Measurements from ENCODE around the gene PUSL1.

The PUSL1 gene

GRCh38 chr1:1337793-1338147, 29.4 kb downstream of the PUSL1 start:
- no peak overlapping the region for H3K4me3 ChIP-seq (ENCODE audit: low read length)
- H3K27ac ChIP-seq (ENCODE audit: low read depth, low read length) = no peak overlapping the region
- no peaks in the 10 kb centered on the region for H3K79me2 ChIP-seq (ENCODE audit: control insufficient read depth, low read length)
- H3K27me3 ChIP-seq (ENCODE audit: control insufficient read depth, low read length) = no peaks in the 10 kb centered on the region
- no peaks in the 10 kb centered on the region for H3K4me1 ChIP-seq (ENCODE audit: control insufficient read depth, low read length)
- H3F3A ChIP-seq (ENCODE audit: control insufficient read depth, insufficient read depth) = no peaks in the 10 kb centered on the region
- H4K20me1 ChIP-seq (ENCODE audit: control insufficient read depth, insufficient read depth, low read depth, low read length) = peaks cover 5% of the 10 kb centered on the region; the same call in 1 of the 2 replicates
- TF ChIP-seq CTCF (IDR thresholded peaks at IDR 0.05; ENCODE audit: low read depth, low read length, poor library complexity, severe bottlenecking) = no peak
- no peak for TF ChIP-seq EZH2phosphoT487 (IDR thresholded peaks at IDR 0.05; ENCODE audit: borderline replicate concordance, low read length)
- no peaks in the 10 kb centered on the region for H3K9me2 ChIP-seq (replicated peaks; ENCODE audit: control insufficient read depth, low read length)
- peaks cover 29% of the 10 kb centered on the region for H3K36me3 ChIP-seq (ENCODE audit: control insufficient read depth, low read length)
- H3K9me3 ChIP-seq (ENCODE audit: control insufficient read depth, insufficient read depth, low read length) = peaks cover 5% of the 10 kb centered on the region; the same call in 1 of the 2 replicates
- no peak overlapping the region for H3K4me2 ChIP-seq (ENCODE audit: low read length)

GRCh38 chr1:1338278-1338677, 29.9 kb downstream of the PUSL1 start:
- H3K4me3 ChIP-seq (ENCODE audit: low read length) = no peak overlapping the region
- no peak for TF ChIP-seq EZH2phosphoT487 (IDR thresholded peaks at IDR 0.05; ENCODE audit: borderline replicate concordance, low read length)
- H3K79me2 ChIP-seq (ENCODE audit: control insufficient read depth, low read length) = peaks cover 1% of the 10 kb centered on the region
- no peaks in the 10 kb centered on the region for H3K4me1 ChIP-seq (ENCODE audit: control insufficient read depth, low read length)
- peaks cover 29% of the 10 kb centered on the region for H3K36me3 ChIP-seq (ENCODE audit: control insufficient read depth, low read length)
- H3K27ac ChIP-seq (ENCODE audit: low read depth, low read length) = no peak overlapping the region
- H3F3A ChIP-seq (ENCODE audit: control insufficient read depth, insufficient read depth) = no peaks in the 10 kb centered on the region
- H3K27me3 ChIP-seq (ENCODE audit: control insufficient read depth, low read length) = no peaks in the 10 kb centered on the region
- peaks cover 5% of the 10 kb centered on the region; the same call in 1 of the 2 replicates for H3K9me3 ChIP-seq (ENCODE audit: control insufficient read depth, insufficient read depth, low read length)
- no peaks in the 10 kb centered on the region for H3K9me2 ChIP-seq (replicated peaks; ENCODE audit: control insufficient read depth, low read length)
- no peak overlapping the region for H3K4me2 ChIP-seq (ENCODE audit: low read length)
- H4K20me1 ChIP-seq (ENCODE audit: control insufficient read depth, insufficient read depth, low read depth, low read length) = peaks cover 5% of the 10 kb centered on the region; the same call in 1 of the 2 replicates

DNA sequence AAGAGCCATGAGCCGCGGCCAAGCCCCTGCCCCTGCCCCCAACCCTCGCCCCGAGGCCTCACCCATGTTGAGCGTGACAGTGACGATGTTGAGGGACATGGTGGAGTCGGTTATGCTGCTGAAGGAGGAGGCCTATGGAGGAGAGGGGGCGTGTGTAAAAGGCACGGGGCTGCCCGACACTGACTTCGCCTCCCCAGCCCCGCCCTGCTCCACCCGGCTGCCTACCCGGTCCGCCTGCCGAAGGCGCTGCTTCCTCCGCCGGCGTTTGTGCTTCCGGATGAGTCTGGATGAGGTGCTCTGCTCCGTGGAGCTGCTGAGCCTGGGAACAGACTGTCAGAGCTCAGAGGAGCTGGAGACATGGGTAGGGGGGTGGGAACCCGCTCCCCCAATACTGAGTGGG, 31.8 kb downstream of the PUSL1 start:
- H4K20me1 ChIP-seq (ENCODE audit: control insufficient read depth, insufficient read depth, low read depth, low read length) = peaks cover 5% of the 10 kb centered on the region; the same call in 1 of the 2 replicates
- H3F3A ChIP-seq (ENCODE audit: control insufficient read depth, insufficient read depth) = no peaks in the 10 kb centered on the region
- H3K27me3 ChIP-seq (ENCODE audit: control insufficient read depth, low read length) = no peaks in the 10 kb centered on the region
- H3K4me2 ChIP-seq (ENCODE audit: low read length) = no peak overlapping the region
- peaks cover 19% of the 10 kb centered on the region for H3K79me2 ChIP-seq (ENCODE audit: control insufficient read depth, low read length)
- peaks cover 29% of the 10 kb centered on the region for H3K36me3 ChIP-seq (ENCODE audit: control insufficient read depth, low read length)
- H3K9me2 ChIP-seq (replicated peaks; ENCODE audit: control insufficient read depth, low read length) = no peaks in the 10 kb centered on the region
- TF ChIP-seq CTCF (IDR thresholded peaks at IDR 0.05; ENCODE audit: low read depth, low read length, poor library complexity, severe bottlenecking) = no peak
- TF ChIP-seq EZH2phosphoT487 (IDR thresholded peaks at IDR 0.05; ENCODE audit: borderline replicate concordance, low read length) = no peak
- peaks cover 5% of the 10 kb centered on the region; the same call in 1 of the 2 replicates for H3K9me3 ChIP-seq (ENCODE audit: control insufficient read depth, insufficient read depth, low read length)
- H3K27ac ChIP-seq (ENCODE audit: low read depth, low read length) = no peak overlapping the region
- H3K4me3 ChIP-seq (ENCODE audit: low read length) = no peak overlapping the region
- H3K4me1 ChIP-seq (ENCODE audit: control insufficient read depth, low read length) = no peaks in the 10 kb centered on the region

- no peak overlapping the region for H3K27ac ChIP-seq (ENCODE audit: low read depth, low read length)
- peaks cover 29% of the 10 kb centered on the region for H3K36me3 ChIP-seq (ENCODE audit: control insufficient read depth, low read length)
- no peaks in the 10 kb centered on the region for H3K9me2 ChIP-seq (replicated peaks; ENCODE audit: control insufficient read depth, low read length)
- H4K20me1 ChIP-seq (ENCODE audit: control insufficient read depth, insufficient read depth, low read depth, low read length) = peaks cover 7% of the 10 kb centered on the region; the same call in 1 of the 2 replicates
- no peaks in the 10 kb centered on the region for H3K4me1 ChIP-seq (ENCODE audit: control insufficient read depth, low read length)
- H3K4me3 ChIP-seq (ENCODE audit: low read length) = no peak overlapping the region
- peaks cover 5% of the 10 kb centered on the region; the same call in 1 of the 2 replicates for H3K9me3 ChIP-seq (ENCODE audit: control insufficient read depth, insufficient read depth, low read length)
- H3K27me3 ChIP-seq (ENCODE audit: control insufficient read depth, low read length) = no peaks in the 10 kb centered on the region
- no peak overlapping the region for H3K4me2 ChIP-seq (ENCODE audit: low read length)
- peaks cover 27% of the 10 kb centered on the region for H3K79me2 ChIP-seq (ENCODE audit: control insufficient read depth, low read length)
- no peaks in the 10 kb centered on the region for H3F3A ChIP-seq (ENCODE audit: control insufficient read depth, insufficient read depth)
- TF ChIP-seq CTCF (IDR thresholded peaks at IDR 0.05; ENCODE audit: low read depth, low read length, poor library complexity, severe bottlenecking) (no peak), EZH2phosphoT487 (IDR thresholded peaks at IDR 0.05; ENCODE audit: borderline replicate concordance, low read length) (no peak)
Observed at GRCh38 chr1:1340791-1341548, 32.6 kb downstream of the PUSL1 start.

Data from DOHH2 (cell line).